ENCODE data around the gene SYK.

DNA sequence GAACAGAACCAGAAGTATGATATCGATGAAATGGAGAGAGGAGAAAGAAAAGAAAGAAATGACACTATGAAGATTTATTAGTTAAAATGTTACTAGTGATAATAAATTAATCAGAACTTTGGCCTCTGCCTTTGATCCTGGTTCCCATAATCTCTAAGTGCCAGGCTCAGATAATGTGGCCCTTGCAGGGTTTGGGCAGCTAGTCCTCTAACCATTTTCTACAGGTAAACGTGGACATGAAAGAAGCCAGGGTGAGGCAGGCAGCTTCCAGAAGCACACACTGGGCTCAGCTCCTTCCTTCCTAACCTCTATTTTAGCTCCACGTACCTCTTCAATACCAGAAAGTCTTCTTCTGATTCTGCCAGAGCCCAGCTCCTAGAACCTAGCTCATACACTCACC, 30.6 kb downstream of the SYK start:
- TF ChIP-seq, protein P1, sequence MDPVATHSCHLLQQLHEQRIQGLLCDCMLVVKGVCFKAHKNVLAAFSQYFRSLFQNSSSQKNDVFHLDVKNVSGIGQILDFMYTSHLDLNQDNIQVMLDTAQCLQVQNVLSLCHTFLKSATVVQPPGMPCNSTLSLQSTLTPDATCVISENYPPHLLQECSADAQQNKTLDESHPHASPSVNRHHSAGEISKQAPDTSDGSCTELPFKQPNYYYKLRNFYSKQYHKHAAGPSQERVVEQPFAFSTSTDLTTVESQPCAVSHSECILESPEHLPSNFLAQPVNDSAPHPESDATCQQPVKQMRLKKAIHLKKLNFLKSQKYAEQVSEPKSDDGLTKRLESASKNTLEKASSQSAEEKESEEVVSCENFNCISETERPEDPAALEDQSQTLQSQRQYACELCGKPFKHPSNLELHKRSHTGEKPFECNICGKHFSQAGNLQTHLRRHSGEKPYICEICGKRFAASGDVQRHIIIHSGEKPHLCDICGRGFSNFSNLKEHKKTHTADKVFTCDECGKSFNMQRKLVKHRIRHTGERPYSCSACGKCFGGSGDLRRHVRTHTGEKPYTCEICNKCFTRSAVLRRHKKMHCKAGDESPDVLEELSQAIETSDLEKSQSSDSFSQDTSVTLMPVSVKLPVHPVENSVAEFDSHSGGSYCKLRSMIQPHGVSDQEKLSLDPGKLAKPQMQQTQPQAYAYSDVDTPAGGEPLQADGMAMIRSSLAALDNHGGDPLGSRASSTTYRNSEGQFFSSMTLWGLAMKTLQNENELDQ (tag by site-specific recombination; IDR thresholded peaks at IDR 0.05; ENCODE audit: low read depth), result no peak
- no peak for TF ChIP-seq ZNF292 (tag by site-specific recombination; IDR thresholded peaks at IDR 0.05; ENCODE audit: borderline replicate concordance, low read depth)
- no peak for TF ChIP-seq HOXC10 (CRISPR knock-in tag; IDR thresholded peaks at IDR 0.05)
- TF ChIP-seq, protein P2, sequence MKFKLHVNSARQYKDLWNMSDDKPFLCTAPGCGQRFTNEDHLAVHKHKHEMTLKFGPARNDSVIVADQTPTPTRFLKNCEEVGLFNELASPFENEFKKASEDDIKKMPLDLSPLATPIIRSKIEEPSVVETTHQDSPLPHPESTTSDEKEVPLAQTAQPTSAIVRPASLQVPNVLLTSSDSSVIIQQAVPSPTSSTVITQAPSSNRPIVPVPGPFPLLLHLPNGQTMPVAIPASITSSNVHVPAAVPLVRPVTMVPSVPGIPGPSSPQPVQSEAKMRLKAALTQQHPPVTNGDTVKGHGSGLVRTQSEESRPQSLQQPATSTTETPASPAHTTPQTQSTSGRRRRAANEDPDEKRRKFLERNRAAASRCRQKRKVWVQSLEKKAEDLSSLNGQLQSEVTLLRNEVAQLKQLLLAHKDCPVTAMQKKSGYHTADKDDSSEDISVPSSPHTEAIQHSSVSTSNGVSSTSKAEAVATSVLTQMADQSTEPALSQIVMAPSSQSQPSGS (tag by site-specific recombination; IDR thresholded peaks at IDR 0.05; ENCODE audit: low read depth), result no peak
- TF ChIP-seq, protein P3, sequence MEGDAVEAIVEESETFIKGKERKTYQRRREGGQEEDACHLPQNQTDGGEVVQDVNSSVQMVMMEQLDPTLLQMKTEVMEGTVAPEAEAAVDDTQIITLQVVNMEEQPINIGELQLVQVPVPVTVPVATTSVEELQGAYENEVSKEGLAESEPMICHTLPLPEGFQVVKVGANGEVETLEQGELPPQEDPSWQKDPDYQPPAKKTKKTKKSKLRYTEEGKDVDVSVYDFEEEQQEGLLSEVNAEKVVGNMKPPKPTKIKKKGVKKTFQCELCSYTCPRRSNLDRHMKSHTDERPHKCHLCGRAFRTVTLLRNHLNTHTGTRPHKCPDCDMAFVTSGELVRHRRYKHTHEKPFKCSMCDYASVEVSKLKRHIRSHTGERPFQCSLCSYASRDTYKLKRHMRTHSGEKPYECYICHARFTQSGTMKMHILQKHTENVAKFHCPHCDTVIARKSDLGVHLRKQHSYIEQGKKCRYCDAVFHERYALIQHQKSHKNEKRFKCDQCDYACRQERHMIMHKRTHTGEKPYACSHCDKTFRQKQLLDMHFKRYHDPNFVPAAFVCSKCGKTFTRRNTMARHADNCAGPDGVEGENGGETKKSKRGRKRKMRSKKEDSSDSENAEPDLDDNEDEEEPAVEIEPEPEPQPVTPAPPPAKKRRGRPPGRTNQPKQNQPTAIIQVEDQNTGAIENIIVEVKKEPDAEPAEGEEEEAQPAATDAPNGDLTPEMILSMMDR (tag by site-specific recombination; IDR thresholded peaks at IDR 0.05), result no peak
- no peak for TF ChIP-seq ZFP3 (tag by site-specific recombination; IDR thresholded peaks at IDR 0.05; ENCODE audit: low read depth)
- no peak for TF ChIP-seq MZF1 (tag by site-specific recombination; IDR thresholded peaks at IDR 0.05; ENCODE audit: borderline replicate concordance)
- no peak for TF ChIP-seq ZNF785 (tag by site-specific recombination; IDR thresholded peaks at IDR 0.05)
- TF ChIP-seq, protein P4, sequence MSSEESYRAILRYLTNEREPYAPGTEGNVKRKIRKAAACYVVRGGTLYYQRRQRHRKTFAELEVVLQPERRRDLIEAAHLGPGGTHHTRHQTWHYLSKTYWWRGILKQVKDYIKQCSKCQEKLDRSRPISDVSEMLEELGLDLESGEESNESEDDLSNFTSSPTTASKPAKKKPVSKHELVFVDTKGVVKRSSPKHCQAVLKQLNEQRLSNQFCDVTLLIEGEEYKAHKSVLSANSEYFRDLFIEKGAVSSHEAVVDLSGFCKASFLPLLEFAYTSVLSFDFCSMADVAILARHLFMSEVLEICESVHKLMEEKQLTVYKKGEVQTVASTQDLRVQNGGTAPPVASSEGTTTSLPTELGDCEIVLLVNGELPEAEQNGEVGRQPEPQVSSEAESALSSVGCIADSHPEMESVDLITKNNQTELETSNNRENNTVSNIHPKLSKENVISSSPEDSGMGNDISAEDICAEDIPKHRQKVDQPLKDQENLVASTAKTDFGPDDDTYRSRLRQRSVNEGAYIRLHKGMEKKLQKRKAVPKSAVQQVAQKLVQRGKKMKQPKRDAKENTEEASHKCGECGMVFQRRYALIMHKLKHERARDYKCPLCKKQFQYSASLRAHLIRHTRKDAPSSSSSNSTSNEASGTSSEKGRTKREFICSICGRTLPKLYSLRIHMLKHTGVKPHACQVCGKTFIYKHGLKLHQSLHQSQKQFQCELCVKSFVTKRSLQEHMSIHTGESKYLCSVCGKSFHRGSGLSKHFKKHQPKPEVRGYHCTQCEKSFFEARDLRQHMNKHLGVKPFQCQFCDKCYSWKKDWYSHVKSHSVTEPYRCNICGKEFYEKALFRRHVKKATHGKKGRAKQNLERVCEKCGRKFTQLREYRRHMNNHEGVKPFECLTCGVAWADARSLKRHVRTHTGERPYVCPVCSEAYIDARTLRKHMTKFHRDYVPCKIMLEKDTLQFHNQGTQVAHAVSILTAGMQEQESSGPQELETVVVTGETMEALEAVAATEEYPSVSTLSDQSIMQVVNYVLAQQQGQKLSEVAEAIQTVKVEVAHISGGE (tag by site-specific recombination; conservative IDR thresholded peaks at IDR 0.05; ENCODE audit: low read depth), result no peak

All from HEK293 (cell line).